Tibial nerve (tissue), 3 donors: ENCODE data around the gene RHOD.

ENCODE experiments used
- EP300 ChIP-seq, 2 donors: sonication (generic); formaldehyde crosslinking; IDR thresholded peaks; one replicate each; pipeline ENCODE4 v1.6.1; 2017; ENCODE audit warnings: antibody characterized with exemption in 2 of 2, mild to moderate bottlenecking in 1 of 2
- POLR2A ChIP-seq, 2 donors: fragments of 450-650 bp; IDR thresholded peaks; one replicate each; pipeline ENCODE4 v1.6.1; 2017; ENCODE audit warnings: antibody characterized with exemption in 2 of 2, mild to moderate bottlenecking in 2 of 2, moderate library complexity in 2 of 2

GRCh38 chr11:67057205-67057672 lies 592 bp downstream of the RHOD start:
- TF ChIP-seq POLR2A (IDR thresholded peaks at IDR 0.05): no peak
- no peak for TF ChIP-seq EP300 (IDR thresholded peaks at IDR 0.05)
